IMR-90 (cell line): ENCODE measurements around the gene SYNE1. TPM values are rescaled to one million over a fixed set of nuclear protein-coding genes. Genes with fewer than 3 reads are reported as not detected.

Source experiments
- ATAC-seq: fragments of 200-7000 bp; cut with Tn5 transposase; 2 replicates; pipeline ENCODE4 v1.9.1; 2020; ENCODE audit warnings: low read depth, mild to moderate bottlenecking, moderate library complexity
- BruUV-seq: library from RNA; stranded (reverse); fragments of 400-500 nt; replicated peaks from 2 replicates; lab custom pipeline; 2021; lab: Mats Ljungman, UMichigan
- CTCF ChIA-PET: fragments of 300-600 bp; formaldehyde crosslinking; extraction: SDS; loops from one replicate; lab custom pipeline; 2021; ENCODE audit warnings: antibody characterized with exemption; lab: Yijun Ruan, JAX
- POLR2A ChIA-PET: fragments of 300-600 bp; sonication (Branson Sonifier 250); formaldehyde crosslinking; loops from one replicate; lab custom pipeline; 2022; ENCODE audit warnings: antibody characterized with exemption; ENCODE audit not compliant: unreplicated experiment; lab: Charles Lee
- DNase-seq: peaks from one replicate; pipeline ENCODE4 v3.0.0; 2013
- H2AFZ ChIP-seq: replicated peaks from 2 replicates; pipeline ENCODE3; 2013; ENCODE audit warnings: low read length, mild to moderate bottlenecking; ENCODE audit not compliant: poor library complexity
- H2AK5ac ChIP-seq: 2 replicates; pipeline ENCODE4 v1.6.1; 2013; ENCODE audit warnings: low read depth, low read length, inconsistent platforms
- H2AK9ac ChIP-seq: replicated peaks from 2 replicates; pipeline ENCODE3; 2013; ENCODE audit warnings: mild to moderate bottlenecking, low read depth, low read length, moderate library complexity; ENCODE audit not compliant: poor library complexity
- H2BK120ac ChIP-seq: 2 replicates; pipeline ENCODE4 v1.6.1; 2013; ENCODE audit warnings: low read depth, low read length, inconsistent platforms
- H2BK15ac ChIP-seq: 3 replicates; pipeline ENCODE4 v1.6.1; 2013; ENCODE audit warnings: low read depth, low read length, inconsistent platforms
- H2BK20ac ChIP-seq: 2 replicates; pipeline ENCODE4 v1.6.1; 2013; ENCODE audit warnings: low read depth, mild to moderate bottlenecking, inconsistent platforms, low read length, moderate library complexity
- H2BK5ac ChIP-seq: 2 replicates; pipeline ENCODE4 v1.6.1; 2013; ENCODE audit warnings: mild to moderate bottlenecking, low read depth, low read length, inconsistent platforms; ENCODE audit not compliant: poor library complexity, severe bottlenecking
- H3K14ac ChIP-seq: replicated peaks from 2 replicates; pipeline ENCODE4 v1.6.1; 2013; ENCODE audit warnings: low read depth, low read length, inconsistent platforms
- H3K18ac ChIP-seq: 2 replicates; pipeline ENCODE4 v1.6.1; 2013; ENCODE audit warnings: low read depth, low read length, control low read depth
- H3K23ac ChIP-seq: 2 replicates; pipeline ENCODE4 v1.6.1; 2013; ENCODE audit warnings: low read depth, low read length, inconsistent platforms
- H3K27ac ChIP-seq: 2 replicates; pipeline ENCODE4 v1.5.1; 2013; ENCODE audit warnings: mild to moderate bottlenecking, control low read depth, low read length; ENCODE audit not compliant: insufficient read depth
- H3K27me3 ChIP-seq: 2 replicates; pipeline ENCODE4 v1.6.1; 2013; ENCODE audit warnings: low read length; ENCODE audit not compliant: control insufficient read depth, insufficient read depth
- H3K36me3 ChIP-seq: 2 replicates; pipeline ENCODE4 v1.6.1; 2013; ENCODE audit warnings: low read length, mixed read lengths; ENCODE audit not compliant: control insufficient read depth, insufficient read depth
- H3K4ac ChIP-seq: 2 replicates; pipeline ENCODE4 v1.6.1; 2013; ENCODE audit warnings: low read depth, low read length, inconsistent platforms
- H3K4me1 ChIP-seq: 2 replicates; pipeline ENCODE4 v1.6.1; 2013; ENCODE audit warnings: low read length, mixed read lengths; ENCODE audit not compliant: control insufficient read depth, insufficient read depth
- H3K4me2 ChIP-seq: 2 replicates; pipeline ENCODE4 v1.6.1; 2013; ENCODE audit warnings: low read depth, mild to moderate bottlenecking, control low read depth, low read length, moderate library complexity
- H3K4me3 ChIP-seq: 2 replicates; pipeline ENCODE4 v1.5.1; 2013; ENCODE audit warnings: low read depth, mild to moderate bottlenecking, control low read depth, low read length, moderate library complexity; ENCODE audit not compliant: insufficient read depth
- H3K56ac ChIP-seq: 2 replicates; pipeline ENCODE4 v1.6.1; 2013; ENCODE audit warnings: low read length, inconsistent platforms; ENCODE audit not compliant: insufficient read depth; ENCODE audit errors: extremely low read depth
- H3K79me1 ChIP-seq, 2 experiments: 2 replicates each; pipeline ENCODE4 v1.6.1; 2013; ENCODE audit warnings: low read length in 2 of 2, inconsistent platforms in 1 of 2, low read depth in 1 of 2
- H3K9ac ChIP-seq: 2 replicates; pipeline ENCODE4 v1.6.1; 2013; ENCODE audit warnings: low read depth, low read length, control low read depth
- H3K9me1 ChIP-seq: 2 replicates; pipeline ENCODE4 v1.6.1; 2013; ENCODE audit warnings: low read length, inconsistent platforms; ENCODE audit not compliant: insufficient read depth
- H3K9me3 ChIP-seq: 2 replicates; pipeline ENCODE4 v1.6.1; 2013; ENCODE audit warnings: low read length; ENCODE audit not compliant: control insufficient read depth, insufficient read depth
- H4K20me1 ChIP-seq: 2 replicates; pipeline ENCODE4 v1.6.1; 2013; ENCODE audit warnings: low read length, inconsistent platforms; ENCODE audit not compliant: insufficient read depth
- H4K5ac ChIP-seq: 2 replicates; pipeline ENCODE4 v1.6.1; 2013; ENCODE audit warnings: mild to moderate bottlenecking, low read depth, low read length, control low read depth
- H4K8ac ChIP-seq, 2 experiments: 2 replicates each; pipeline ENCODE4 v1.6.1; 2013; ENCODE audit warnings: low read depth in 2 of 2, low read length in 2 of 2, control low read depth in 1 of 2, inconsistent platforms in 1 of 2
- H4K91ac ChIP-seq: 2 replicates; pipeline ENCODE4 v1.6.1; 2013; ENCODE audit warnings: low read depth, low read length, inconsistent platforms; ENCODE audit not compliant: insufficient read depth
- BHLHE40 ChIP-seq: fragments of 150-350 bp; IDR thresholded peaks from 2 replicates; pipeline ENCODE4 v1.6.1; 2016; ENCODE audit warnings: mild to moderate bottlenecking, low read depth, low read length
- CEBPB ChIP-seq: IDR thresholded peaks from 2 replicates; pipeline ENCODE4 v1.6.1; 2012; ENCODE audit warnings: low read depth, low read length, improper control_type of control experiment
- CHD1 ChIP-seq: IDR thresholded peaks from 2 replicates; pipeline ENCODE4 v1.6.1; 2012; ENCODE audit warnings: low read depth, low read length, improper control_type of control experiment
- CTCF ChIP-seq: conservative IDR thresholded peaks from 2 replicates; pipeline ENCODE4 v1.5.1; 2012; ENCODE audit warnings: mild to moderate bottlenecking, low read depth, low read length, improper control_type of control experiment
- ELK1 ChIP-seq: fragments of 150-350 bp; IDR thresholded peaks from 2 replicates; pipeline ENCODE4 v1.6.1; 2016; ENCODE audit warnings: low read depth, mild to moderate bottlenecking, low read length, moderate library complexity, borderline replicate concordance
- FOS ChIP-seq: fragments of 150-350 bp; IDR thresholded peaks from 2 replicates; pipeline ENCODE4 v1.6.1; 2016; ENCODE audit warnings: low read depth, low read length
- MAFK ChIP-seq: IDR thresholded peaks from 2 replicates; pipeline ENCODE4 v1.6.1; 2012; ENCODE audit warnings: low read depth, low read length, improper control_type of control experiment
- MAZ ChIP-seq: IDR thresholded peaks from 2 replicates; pipeline ENCODE4 v1.6.1; 2012; ENCODE audit warnings: low read depth, mild to moderate bottlenecking, low read length, improper control_type of control experiment, moderate library complexity, borderline replicate concordance
- MXI1 ChIP-seq: IDR thresholded peaks from 2 replicates; pipeline ENCODE4 v1.6.1; 2012; ENCODE audit warnings: low read depth, mild to moderate bottlenecking, low read length, moderate library complexity, borderline replicate concordance
- POLR2A ChIP-seq: IDR thresholded peaks from 2 replicates; pipeline ENCODE4 v1.6.1; 2012; ENCODE audit warnings: mild to moderate bottlenecking, low read depth, low read length
- RAD21 ChIP-seq: IDR thresholded peaks from 2 replicates; pipeline ENCODE4 v1.6.1; 2012; ENCODE audit warnings: low read length, improper control_type of control experiment
- RCOR1 ChIP-seq: IDR thresholded peaks from 2 replicates; pipeline ENCODE4 v1.6.1; 2012; ENCODE audit warnings: mild to moderate bottlenecking, low read length, improper control_type of control experiment; ENCODE audit not compliant: insufficient replicate concordance
- RFX5 ChIP-seq: IDR thresholded peaks from 2 replicates; pipeline ENCODE4 v1.8.0; 2012; ENCODE audit warnings: low read depth, mild to moderate bottlenecking, low read length, moderate library complexity
- SMC3 ChIP-seq: fragments of 150-350 bp; IDR thresholded peaks from 2 replicates; pipeline ENCODE4 v1.6.1; 2016; ENCODE audit warnings: low read depth, mild to moderate bottlenecking, antibody characterized with exemption, low read length, moderate library complexity
- USF2 ChIP-seq: fragments of 150-350 bp; IDR thresholded peaks from 2 replicates; pipeline ENCODE4 v1.6.1; 2017; ENCODE audit warnings: mild to moderate bottlenecking, antibody characterized with exemption, low read length, low read depth
- WGBS, 2 experiments: methylation state at CpG; one replicate each; pipeline versions ENCODE4 v1.1.5 to v1.1.7; 2013; ENCODE audit warnings: missing lambda C conversion rate in 2 of 2; ENCODE audit not compliant: insufficient read length in 1 of 2; ENCODE audit errors: extremely low coverage in 2 of 2; 5-methylcytosine and 5-hydroxymethylcytosine counted together
- dilution Hi-C: fragments of 300-500 bp; cut with HindIII; formaldehyde crosslinking; loops from one replicate; pipeline ENCODE4 v1.14.3; 2018; ENCODE audit warnings: low sequenced_read_pairs; ENCODE audit not compliant: unreplicated experiment
- in situ Hi-C: fragments of 300-500 bp; cut with MboI; formaldehyde crosslinking; loops from 3 replicates; pipeline ENCODE4 v1.14.3; 2019; ENCODE audit warnings: low sequenced_read_pairs, inconsistent platforms, mixed read lengths
- intact Hi-C: fragments of 100-400 bp; cut with micrococcal nuclease; formaldehyde crosslinking; loops from 2 replicates; pipeline ENCODE4 v1.10.0; 2022
- polyA plus RNA-seq, 3 experiments: library from polyadenylated mRNA; depleted of rRNA; stranded (reverse); fragments of >200 nt; gene quantifications; 2 replicates each; pipeline ENCODE4 v1.2.3, GENCODE V29; 2012; ENCODE audit warnings: low replicate concordance in 1 of 3
- total RNA-seq: library from RNA; depleted of rRNA; stranded (reverse); fragments of >200 nt; gene quantifications from 2 replicates; pipeline ENCODE4 v1.2.3, GENCODE V29; 2012

Gene SYNE1
- total and polyA plus RNA-seq, 2 of the 4 experiments (the other 2 are of a cell fraction): 34.1 to 159 TPM

GRCh38 chr6:152428126-152428525 is 209.0 kb downstream of the SYNE1 start:
- peak; percentile 1 for DNase-seq
- WGBS, 2 experiments: no CpG with 5 or more reads among the region's 11 CpGs
- Histone ChIP-seq H2AK5ac (no peak overlapping the region), H3K9ac (no peak overlapping the region), H3K23ac (no peak overlapping the region), H3K4me2 (no peak overlapping the region), H2AK9ac (peak overlapping the region; percentile 46), H2BK20ac (no peak overlapping the region), H2AFZ (no peak overlapping the region), H3K56ac (no peak overlapping the region), H2BK5ac (no peak overlapping the region), H4K8ac (no peak overlapping the region), H3K36me3 (peaks cover 3% of the 10 kb centered on the region; the same call in 1 of the 2 replicates), H3K4me1 (no peaks in the 10 kb centered on the region), H2BK120ac (no peak overlapping the region), H3K14ac (no peak overlapping the region), H2BK15ac (no peak overlapping the region), H3K4ac (no peak overlapping the region), H3K79me1 (no peaks in the 10 kb centered on the region), H3K9me1 (0 out of 2 replicates have a peak, but pooled peaks cover 3% of the 10 kb centered on the region), H3K4me3 (no peak overlapping the region), H4K5ac (no peak overlapping the region), H3K18ac (no peak overlapping the region), H4K91ac (no peak overlapping the region), H3K27me3 (no peaks in the 10 kb centered on the region), H3K27ac (no peak overlapping the region), H4K20me1 (no peaks in the 10 kb centered on the region), H3K9me3 (no peaks in the 10 kb centered on the region)
- in situ Hi-C loops (no loop called here), dilution Hi-C loops (no loop called here), intact Hi-C loops (no loop called here)
- POLR2A ChIA-PET: no interaction called here
- CTCF ChIA-PET: no interaction called here
- no peak for ATAC-seq
- no TSS peak for BruUV-seq
- TF ChIP-seq CHD1: no peak
- TF ChIP-seq POLR2A: no peak
- TF ChIP-seq FOS: no peak
- no peak for TF ChIP-seq RFX5
- TF ChIP-seq ELK1: no peak
- TF ChIP-seq RAD21: no peak
- no peak for TF ChIP-seq MAZ
- TF ChIP-seq MAFK: no peak
- TF ChIP-seq CTCF: no peak
- TF ChIP-seq MXI1: no peak
- TF ChIP-seq SMC3: no peak
- TF ChIP-seq CEBPB: no peak
- TF ChIP-seq USF2: no peak
- TF ChIP-seq BHLHE40: no peak
- no peak for TF ChIP-seq RCOR1
